Stimulated activated CD4-positive, alpha-beta T cell treated with anti-CD3 and anti-CD28 coated beads, TNF-alpha, amount 100 ng/mL, for 24 hours (primary cell): Measurements from ENCODE around the gene DCLK1.

ENCODE experiments used
- DNase-seq, 3 experiments: peaks; one replicate each; pipeline ENCODE4 v3.0.0-alpha.2; 2020; ENCODE audit warnings: low read depth in 3 of 3

DCLK1 gene

DNA sequence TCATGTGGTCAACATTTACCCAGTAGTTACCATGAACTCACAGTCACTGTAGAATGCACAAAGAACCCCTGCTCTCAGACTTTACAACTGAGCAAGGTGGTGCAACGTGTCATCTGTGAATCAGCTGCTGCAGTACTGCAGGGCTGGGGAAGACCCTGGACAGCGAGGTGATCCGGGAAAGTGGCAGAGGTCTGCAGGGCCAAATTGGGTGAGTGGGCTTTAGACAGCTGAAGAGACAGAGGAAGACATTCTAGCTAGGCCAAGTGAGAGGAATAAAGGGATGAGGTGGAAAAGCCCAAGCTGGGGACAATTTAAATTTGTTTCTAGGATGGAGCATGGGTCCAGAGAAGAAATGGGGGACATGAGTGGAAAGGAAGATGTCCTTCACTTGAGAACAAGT, 270.5 kb downstream of the DCLK1 start:
- DNase-seq = no peak

DNA sequence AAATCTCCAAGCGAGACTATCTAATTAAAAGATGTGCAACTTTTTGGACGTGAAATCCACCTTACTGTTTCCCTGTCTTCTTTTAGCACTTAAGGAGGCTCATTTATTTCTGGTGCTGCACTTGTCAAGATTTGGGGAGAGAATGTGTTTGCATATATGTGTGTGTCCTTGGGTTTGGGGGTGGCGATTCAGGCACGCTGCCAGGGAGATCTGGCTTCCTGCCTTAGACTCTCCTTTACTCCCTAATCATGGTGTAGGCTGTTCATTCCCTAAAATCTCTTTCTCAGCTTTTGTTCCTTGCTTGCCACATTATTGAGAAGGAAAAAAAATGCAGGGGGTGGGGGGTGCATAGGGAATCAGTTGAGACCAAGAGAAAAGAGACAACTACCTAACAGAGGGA, 271.2 kb downstream of the DCLK1 start:
- DNase-seq = no peak

DNA sequence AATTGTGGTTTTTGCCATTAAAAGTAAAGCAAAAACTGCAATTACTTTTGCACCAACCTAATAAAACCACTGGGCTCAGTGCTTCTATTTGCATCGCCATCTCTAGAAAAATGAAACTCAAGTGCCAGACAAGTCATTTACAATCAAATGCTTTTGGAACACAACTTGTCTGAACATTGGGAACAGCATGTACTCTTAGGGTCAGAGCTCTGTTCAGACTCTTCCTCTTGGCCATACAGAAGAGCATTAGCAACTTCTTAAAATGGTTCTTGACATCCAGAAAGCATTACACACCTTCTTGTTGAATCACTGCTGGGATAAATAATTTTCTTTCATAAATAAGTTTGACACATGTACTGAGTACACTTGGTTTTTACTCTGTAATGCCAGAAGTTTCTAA, 272.5 kb downstream of the DCLK1 start:
- DNase-seq = no peak

DNA sequence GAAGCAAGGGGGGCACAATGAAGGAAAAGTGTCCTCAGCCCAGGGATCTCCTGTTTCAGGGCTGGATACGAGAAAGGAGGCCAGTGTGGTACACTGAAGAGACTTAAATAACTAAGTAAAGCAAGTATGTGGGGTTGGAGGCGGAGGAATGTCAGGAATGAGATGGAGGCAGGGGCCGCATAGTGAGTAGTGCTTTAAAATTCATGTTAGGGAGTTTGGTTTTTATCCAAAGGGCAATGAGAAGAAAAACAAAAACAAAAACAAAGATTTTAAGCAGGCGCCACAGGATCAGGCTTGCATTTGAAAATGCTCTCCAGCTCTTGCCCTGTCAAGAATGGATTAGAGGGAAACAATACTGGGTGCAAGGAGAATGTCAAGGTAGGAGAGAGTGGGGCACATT, 273.4 kb downstream of the DCLK1 start:
- DNase-seq = no peak

DNA sequence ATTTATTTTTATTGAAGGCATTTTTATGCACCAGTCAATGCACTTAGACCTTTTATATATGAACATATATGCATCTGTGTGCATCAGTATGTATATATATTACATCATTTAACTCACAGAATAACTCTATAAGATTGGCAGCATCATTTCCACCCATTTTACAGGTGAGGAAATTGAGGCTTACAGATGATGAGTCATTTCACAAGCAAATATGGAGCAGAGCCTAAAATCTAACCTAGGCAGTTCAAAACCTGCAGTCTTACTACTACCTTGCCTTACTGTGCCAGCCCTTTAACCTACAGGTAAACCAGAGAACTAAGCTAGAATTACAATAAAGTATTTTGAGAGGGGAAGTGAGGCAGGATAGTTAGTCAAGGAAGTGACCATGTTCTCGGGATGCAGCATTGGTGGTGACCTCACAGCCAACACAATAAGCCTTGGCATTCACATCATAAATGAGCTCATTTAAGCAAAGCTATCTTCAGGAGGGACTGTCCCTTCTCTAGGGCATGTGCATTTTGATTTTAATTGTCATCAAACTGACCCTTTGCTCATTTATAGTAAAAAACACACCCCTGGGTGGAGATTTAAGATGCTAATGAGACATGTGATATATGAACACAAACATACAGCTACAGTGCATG, 274.3 kb downstream of the DCLK1 start:
- no peak for DNase-seq

DNA sequence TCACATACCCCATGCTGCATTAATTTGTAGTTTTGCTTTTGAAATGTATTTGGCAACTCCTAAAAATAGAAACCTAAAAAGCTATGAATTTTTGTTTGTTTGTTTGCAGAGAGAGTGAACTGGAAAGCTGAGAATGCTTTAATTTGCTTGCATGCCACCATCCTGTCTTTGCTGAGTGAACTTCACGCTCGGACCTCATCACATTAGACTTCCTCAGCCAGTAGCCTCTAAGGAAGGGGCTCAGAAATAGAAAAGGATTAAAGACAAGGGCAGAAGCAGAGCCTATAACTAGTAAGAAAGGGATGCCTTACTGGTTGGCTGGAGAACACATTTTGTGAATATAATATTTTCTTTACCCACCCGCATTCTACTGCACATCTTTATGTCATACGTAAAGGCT, 275.1 kb downstream of the DCLK1 start:
- no peak for DNase-seq

DNA sequence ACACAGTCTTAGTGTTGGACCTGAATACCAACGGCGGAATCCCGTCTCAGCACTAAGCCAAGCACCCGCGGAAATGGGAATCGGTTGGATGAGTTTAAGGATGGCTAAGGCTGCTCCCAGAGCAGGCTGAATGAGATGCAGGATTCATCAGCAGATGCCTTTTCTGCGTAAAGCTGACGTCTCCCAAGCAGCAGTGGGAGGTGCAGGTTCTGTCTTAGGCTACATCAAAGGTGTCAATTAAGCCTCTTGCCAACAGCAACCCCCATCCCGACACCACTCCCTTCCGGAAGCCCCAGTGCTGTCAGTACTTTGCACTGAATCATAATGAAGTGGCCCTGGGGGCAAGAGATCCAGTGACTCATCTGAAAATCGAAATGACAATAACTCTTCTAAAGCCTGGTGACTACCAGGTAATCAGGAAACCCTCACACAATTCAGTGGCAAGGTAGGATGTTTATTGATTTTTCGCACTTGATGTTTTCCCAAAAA, 275.6 kb downstream of the DCLK1 start:
- no peak for DNase-seq

DNA sequence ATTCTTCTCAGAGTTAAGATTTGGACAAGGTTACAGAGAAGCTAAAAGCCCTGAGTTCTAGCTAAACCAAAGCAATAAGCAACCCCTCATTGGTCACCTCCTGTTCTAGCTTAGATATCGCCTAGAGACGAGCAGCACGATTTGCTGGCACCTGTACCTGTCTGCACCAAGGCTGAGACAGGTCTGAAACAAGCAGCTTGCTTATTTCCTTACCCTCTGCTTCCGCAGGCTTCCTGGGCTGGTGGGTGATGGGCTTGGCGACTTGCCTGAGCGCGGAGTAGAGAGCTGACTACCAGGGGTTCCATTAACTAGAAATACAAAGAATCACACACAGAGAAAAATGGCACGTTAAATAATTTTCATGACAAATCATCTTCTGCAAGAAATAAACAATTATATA, 276.9 kb downstream of the DCLK1 start:
- no peak for DNase-seq

DNA sequence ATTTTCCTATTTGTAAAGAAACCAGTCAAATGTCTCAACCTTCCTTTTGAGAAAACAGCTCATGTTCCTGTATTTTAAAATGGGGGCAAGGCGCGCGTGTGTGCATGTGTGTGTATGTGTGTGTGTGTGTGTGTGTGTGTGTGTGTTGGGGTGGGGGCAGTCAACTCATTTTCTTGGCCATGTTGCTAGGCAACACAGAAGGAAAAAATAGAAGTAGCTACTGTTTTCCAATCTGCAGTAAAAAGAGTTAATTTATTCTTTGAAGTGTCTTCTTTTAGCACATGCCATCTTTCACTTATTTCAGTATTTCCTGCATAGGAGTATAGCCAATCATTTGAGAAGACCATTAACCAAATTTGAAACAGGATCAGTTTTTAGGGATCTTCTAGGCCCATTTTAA, 279.3 kb downstream of the DCLK1 start:
- DNase-seq = no peak

DNA sequence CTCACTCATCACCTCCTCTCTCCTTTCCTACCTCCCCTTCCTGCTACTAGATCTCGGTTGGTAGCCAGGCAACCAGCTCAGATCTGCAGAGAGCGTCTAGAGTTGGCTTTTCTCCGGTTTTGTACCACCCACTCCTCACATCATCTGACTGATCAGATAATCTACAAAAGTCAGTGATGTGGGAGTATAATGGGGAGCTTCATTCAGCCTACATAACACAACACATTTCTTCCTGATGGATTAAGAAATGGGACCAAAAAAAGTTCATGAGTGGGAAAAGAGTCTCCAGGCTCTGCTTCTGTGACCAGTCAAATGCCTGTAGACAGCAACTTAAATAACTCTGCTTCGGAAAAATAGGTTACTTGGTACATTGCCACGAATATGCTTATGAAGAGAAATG, 279.8 kb downstream of the DCLK1 start:
- DNase-seq = no peak

DNA sequence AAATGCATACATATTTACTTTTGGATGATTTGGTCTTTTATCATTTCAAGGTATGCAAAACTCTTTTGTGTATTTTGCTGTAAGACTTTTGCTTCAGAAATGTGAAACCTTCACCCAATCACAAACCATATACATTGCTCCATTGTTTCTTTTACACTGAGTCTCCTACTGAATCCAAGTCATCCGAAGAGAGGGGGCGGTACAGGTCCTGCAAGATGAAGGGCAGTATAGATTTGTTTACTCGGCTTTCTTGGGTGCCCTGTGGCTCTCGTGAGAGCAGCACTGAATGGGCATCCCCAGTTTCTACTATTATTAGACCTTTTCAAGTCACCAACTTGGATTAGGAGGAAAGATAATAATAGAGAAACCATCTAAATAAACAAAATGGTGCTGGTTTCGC, 280.6 kb downstream of the DCLK1 start:
- no peak for DNase-seq

DNA sequence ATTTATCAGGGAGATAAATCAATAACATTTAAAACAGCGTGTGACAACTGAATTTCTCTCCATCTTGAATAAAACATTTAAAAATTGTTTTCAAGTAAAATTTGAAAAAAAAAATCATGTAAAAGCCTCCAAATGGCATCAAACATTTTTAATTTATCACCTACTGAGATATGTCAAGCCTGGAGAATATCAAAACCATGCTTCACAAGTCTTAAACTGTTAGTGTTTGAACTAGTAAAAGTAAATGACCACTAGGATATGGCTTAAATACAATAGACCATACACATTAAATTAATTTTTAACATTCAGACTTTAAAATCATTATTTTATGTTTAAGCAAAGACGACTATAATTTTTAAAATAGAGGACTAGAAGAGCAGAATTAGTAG, 281.9 kb downstream of the DCLK1 start:
- no peak for DNase-seq

DNA sequence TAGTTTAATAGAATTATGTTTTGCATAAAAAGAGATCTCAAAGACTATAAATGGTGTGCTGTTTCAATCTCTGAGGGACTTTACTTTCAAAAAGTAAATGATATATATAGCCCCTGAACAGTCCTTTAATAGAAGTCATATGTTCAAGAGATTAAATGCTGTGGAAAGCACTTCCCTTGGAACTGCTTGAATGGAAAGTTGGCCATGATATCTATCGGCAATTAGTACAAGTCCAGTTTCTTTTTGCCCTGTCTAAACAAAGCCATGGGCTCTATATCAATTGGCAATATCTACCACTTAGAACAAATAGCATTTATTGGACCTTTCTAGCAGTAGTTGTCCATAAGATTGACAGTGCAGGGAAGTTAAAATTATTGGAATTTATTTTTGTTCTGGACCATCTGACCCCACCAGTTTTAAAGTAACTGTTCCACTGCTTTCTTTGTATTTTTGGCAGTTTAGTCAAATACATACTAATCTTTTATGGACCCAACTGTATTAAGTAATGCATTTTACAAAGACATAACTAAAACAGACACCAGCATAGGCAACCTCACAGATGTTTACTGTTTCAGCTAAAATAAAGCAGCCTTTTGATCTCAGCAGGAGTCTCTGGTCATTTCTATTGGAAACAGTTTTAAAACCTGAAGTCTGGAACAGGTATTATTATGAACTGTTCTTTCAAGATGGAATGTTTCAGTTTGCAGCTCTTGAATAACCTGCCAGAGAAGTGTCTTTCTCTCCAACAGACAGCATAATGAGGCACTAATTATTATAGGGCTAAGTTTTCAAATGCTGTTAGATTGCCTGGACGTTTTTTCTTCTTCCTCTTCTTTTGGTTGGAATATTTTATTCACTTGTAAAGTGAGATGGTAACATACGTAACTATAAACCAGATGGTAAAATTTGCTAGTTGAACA, 282.6 kb downstream of the DCLK1 start:
- no peak for DNase-seq

DNA sequence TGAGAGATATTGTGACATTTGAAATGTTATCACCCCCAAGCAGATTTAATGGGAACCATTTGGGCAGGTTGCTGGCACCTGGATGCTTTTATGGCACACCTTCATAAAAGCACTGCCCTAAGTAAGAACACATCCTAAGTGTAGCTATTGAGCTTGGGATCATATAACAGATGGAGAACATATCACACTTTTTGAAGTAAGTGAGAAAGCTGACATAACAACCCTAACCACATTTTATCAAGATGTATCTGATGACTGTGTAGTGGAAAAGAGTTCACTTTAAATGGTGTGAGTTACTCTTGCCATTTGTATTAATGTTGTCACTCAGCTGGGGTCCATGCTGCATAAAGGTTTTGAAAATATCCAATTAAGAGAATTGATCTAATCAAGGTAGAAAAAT, 287.9 kb downstream of the DCLK1 start:
- DNase-seq = no peak

DNA sequence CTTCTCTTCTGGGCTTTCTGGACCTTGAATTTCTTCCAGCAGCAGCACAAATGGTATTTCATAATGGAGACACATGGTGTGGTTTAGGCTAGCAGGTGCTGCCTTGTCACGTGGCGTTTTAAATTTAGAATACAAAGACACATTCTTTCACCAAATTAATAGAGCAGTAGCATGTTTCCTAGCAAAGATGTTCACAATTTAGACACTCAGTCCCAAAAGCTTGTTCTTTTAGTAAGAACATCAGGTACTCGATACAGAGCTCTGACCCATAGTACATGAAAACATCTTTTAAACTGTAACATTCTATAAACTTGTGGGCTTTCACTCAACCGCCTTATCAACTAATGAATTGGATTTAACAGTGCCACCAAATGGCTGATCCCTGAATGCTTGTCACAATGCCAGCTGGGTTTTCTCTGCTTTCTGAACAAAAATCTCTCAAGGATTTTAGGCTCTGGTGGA, 290.1 kb downstream of the DCLK1 start:
- no peak for DNase-seq

DNA sequence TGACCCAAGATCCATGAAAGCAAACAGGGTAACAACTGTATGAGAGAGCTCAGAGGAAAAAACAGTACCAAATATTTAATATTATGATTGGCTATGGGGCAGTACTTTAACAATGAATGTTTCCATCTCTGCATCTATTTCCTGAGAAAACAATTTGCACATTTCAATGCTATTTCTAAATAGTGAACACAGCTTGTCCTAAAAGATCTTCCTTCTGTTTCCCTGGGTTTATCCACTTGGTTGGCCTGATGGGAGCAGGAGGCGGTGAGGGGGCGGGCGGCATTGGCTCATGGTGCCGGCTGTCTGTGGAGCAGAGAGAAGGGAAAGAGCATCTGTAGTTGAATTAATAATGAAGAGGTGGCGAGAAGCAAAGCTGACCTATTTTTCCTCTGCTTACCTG, 291.4 kb downstream of the DCLK1 start:
- DNase-seq = no peak

DNA sequence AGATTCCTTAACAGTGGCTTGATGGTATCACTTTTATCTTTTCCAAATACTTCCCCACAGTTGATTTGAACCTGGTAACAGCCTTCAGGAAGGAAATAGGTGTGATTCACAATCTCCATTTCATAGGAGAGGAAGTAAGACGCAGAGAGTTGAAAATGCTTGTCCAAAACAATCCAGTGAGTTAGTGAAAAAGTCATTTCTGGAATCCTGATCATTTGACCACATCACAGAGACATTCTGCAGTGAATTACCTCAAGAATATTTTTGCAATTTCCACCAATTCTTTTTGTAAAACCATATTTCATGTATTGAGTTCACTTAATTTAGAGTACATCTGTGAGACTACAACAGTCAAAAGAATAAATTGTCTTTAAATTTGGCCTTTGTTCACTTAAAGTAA, 292.8 kb downstream of the DCLK1 start:
- no peak for DNase-seq

DNA sequence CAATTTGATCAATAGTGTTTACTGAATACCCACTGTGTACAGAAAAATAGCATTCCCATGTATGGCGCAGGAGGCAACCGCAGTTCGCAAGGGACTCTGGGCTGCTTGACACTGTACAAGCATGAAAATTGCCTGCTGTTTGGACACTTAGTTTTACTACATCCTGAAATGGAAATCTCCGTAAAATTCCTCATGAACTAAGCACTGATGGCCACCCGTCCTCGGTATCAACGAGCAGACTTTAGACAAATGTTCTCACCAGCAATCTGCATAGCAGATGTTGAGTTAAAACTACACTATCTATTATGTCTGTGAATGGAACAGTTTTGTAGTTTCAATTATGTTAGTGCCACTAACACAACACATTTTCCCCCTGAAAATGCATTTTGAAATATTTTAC, 294.7 kb downstream of the DCLK1 start:
- DNase-seq = no peak

DNA sequence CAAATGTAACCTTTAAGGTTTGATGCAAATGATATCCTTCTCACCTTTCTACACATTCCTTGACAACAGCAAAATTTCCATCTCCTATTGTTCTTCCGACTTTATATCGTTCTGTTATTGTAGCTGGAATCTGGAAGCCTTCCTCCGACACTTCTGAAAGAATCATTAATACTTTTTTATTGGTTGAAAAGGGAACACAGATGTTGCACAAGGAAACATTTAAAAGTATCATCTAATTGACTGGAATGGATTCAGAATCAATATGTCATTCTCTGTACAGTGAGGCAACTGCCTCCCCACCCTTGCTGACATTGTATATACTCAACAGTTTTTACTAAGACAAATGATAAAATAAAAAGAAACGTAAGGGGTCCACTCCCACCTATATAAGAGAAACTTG, 295.2 kb downstream of the DCLK1 start:
- no peak for DNase-seq

DNA sequence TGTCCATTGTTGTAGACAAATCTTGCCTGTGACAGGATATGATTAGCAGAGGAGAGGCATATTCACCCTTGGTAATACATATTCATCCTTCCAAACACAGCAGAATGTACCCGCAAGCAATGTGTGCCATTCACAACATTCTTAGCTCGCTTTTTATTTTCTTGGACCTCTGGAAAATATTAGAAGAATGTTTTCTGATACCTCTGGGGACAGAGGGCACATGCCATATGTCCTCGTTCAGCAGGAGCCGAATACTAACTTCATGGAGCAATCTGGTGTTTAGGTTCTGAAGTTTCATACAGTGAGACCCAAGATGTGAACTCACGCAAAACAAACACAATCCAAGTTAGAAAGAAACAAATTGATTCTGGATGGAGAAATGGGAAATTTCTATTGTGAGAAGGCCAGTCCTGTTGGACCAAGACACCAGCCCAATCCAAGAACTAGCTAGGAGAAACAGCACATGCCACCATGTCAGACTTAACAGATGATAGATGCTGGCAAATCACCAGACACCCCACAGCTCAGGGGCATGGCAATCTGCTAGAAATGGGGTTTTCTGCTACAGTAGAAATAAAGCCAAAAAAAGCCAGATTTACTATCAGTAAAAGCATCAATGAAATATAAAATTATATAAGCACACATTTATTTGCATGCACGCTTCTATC, 297.4 kb downstream of the DCLK1 start:
- DNase-seq = no peak

DNA sequence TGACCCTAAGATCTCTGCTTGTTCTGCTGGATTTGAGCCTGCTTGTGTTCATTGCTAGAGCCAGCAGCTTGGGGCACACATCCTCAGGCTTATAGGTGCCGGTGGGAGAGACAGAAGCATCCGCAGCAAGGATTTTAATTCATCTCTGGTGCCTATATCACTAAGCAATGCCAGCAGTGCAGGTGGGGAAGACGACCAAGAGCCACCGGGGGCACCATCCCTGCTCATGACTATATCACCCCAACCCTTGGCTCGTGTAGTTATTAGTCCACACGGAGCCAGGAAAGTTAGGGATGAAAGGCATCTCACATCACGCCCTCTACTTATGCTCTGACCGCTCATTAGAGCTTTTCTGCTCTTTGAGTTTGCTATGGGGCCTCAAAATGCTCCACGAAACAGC, 298.2 kb downstream of the DCLK1 start:
- DNase-seq = no peak

DNA sequence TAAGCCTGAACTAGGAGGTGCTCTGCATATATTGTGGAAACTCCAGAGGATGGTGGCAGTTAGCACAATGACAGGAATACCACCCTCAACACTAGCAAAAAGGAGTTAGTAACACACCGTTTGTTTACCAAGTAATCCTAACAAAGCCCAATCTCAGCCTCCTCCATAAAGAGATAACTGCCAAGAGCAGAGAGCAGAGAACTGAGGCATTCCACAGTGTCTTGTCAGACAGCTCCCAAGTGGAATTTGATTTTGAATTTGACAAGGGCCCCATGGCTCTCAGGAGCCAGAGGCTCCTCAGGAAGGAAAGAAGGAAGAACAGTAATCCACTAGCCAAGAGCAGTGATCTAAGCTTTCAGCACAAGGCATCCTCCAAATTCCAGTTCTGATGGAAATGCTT, 298.6 kb downstream of the DCLK1 start:
- DNase-seq = no peak
